GM12878 (cell line): ENCODE data around the gene FREM2. TPM values are rescaled to one million over a fixed set of nuclear protein-coding genes. Genes with fewer than 3 reads are reported as not detected.

Source experiments
- ATAC-seq: fragments of 200-7000 bp; cut with Tn5 transposase; 3 replicates; pipeline ENCODE4 v1.9.1; 2020; ENCODE audit warnings: mild to moderate bottlenecking, moderate library complexity
- BruUV-seq: library from RNA; stranded (reverse); fragments of 400-500 nt; replicated peaks from 2 replicates; lab custom pipeline; 2021; lab: Mats Ljungman, UMichigan
- CTCF ChIA-PET: fragments of 300-600 bp; sonication (Branson Sonifier 250); formaldehyde crosslinking; extraction: SDS; loops from one replicate; lab custom pipeline; 2021; ENCODE audit warnings: inconsistent platforms; lab: Yijun Ruan, JAX
- POLR2A ChIA-PET: fragments of 350-600 bp; formaldehyde crosslinking; extraction: SDS; loops from one replicate; lab custom pipeline; 2021; ENCODE audit warnings: inconsistent platforms; lab: Charles Lee
- RAD21 ChIA-PET: fragments of 300-600 bp; sonication (Branson Sonifier 250); formaldehyde crosslinking; loops from one replicate; lab custom pipeline; 2023; ENCODE audit warnings: antibody characterized with exemption; ENCODE audit not compliant: unreplicated experiment; lab: Charles Lee
- SMC1A ChIA-PET: fragments of 300-600 bp; sonication (Branson Sonifier 250); formaldehyde crosslinking; loops from one replicate; lab custom pipeline; 2023; ENCODE audit not compliant: unreplicated experiment, uncharacterized antibody; lab: Charles Lee
- DNase-seq: peaks from one replicate; pipeline ENCODE4 v3.0.0-alpha.2; 2011; ENCODE audit warnings: low read depth, low spot score
- FAIRE-seq: peaks from 3 replicates; lab custom pipeline; 2011; peaks lifted over from hg19 to GRCh38; lab: Jason Lieb, UNC
- H2AFZ ChIP-seq: 2 replicates; pipeline ENCODE4 v1.6.0; 2011; ENCODE audit warnings: low read depth, low read length, control low read depth; ENCODE audit not compliant: control insufficient read depth
- H3K27ac ChIP-seq: 2 replicates; pipeline ENCODE4 v1.5.1; 2011; ENCODE audit warnings: control low read depth; ENCODE audit not compliant: control insufficient read depth, insufficient read depth
- H3K27me3 ChIP-seq, 2 experiments: replicated peaks in 1 of 2; 2 replicates each; pipeline versions ENCODE4 v1.6.0 to v1.6.1; 2011; ENCODE audit warnings: low read length in 1 of 2; ENCODE audit not compliant: control insufficient read depth in 2 of 2, insufficient read depth in 2 of 2
- H3K36me3 ChIP-seq, 2 experiments: 2 replicates each; pipeline ENCODE4 v1.5.1; 2011; ENCODE audit warnings: low read length in 1 of 2; ENCODE audit not compliant: control insufficient read depth in 2 of 2, insufficient read depth in 2 of 2
- H3K4me1 ChIP-seq: 2 replicates; pipeline ENCODE4 v1.6.1; 2011; ENCODE audit warnings: mild to moderate bottlenecking, low read length, moderate library complexity, mixed read lengths; ENCODE audit not compliant: control insufficient read depth, insufficient read depth
- H3K4me2 ChIP-seq: 2 replicates; pipeline ENCODE4 v1.6.0; 2011; ENCODE audit warnings: control low read depth; ENCODE audit not compliant: control insufficient read depth, insufficient read depth
- H3K4me3 ChIP-seq: fragments of 200-600 bp; sonication (generic); 2 replicates; pipeline ENCODE4 v1.5.1; 2016
- H3K79me2 ChIP-seq: 2 replicates; pipeline ENCODE4 v1.6.0; 2011; ENCODE audit warnings: low read length; ENCODE audit not compliant: control insufficient read depth, insufficient read depth
- H3K9ac ChIP-seq: 2 replicates; pipeline ENCODE4 v1.8.0; 2011; ENCODE audit warnings: low read length, control low read depth, mixed read lengths; ENCODE audit not compliant: control insufficient read depth, insufficient read depth
- H3K9me3 ChIP-seq: replicated peaks from 3 replicates; pipeline ENCODE4 v1.5.1; 2011; ENCODE audit warnings: mild to moderate bottlenecking, low read length; ENCODE audit not compliant: control insufficient read depth, insufficient read depth
- H4K20me1 ChIP-seq: 2 replicates; pipeline ENCODE4 v1.6.0; 2011; ENCODE audit not compliant: control insufficient read depth, insufficient read depth
- BRCA1 ChIP-seq: IDR thresholded peaks from 2 replicates; pipeline ENCODE4 v1.6.1; 2011; ENCODE audit warnings: low read depth, low read length, improper control_type of control experiment
- EED ChIP-seq: sonication (generic); IDR thresholded peaks from 2 replicates; pipeline ENCODE4 v1.6.1; 2016; ENCODE audit warnings: antibody characterized with exemption, low read depth
- GATAD2B ChIP-seq: fragments of 450-650 bp; conservative IDR thresholded peaks from 2 replicates; pipeline ENCODE4 v1.6.1; 2017; ENCODE audit warnings: low read depth, mild to moderate bottlenecking, moderate library complexity
- HDAC6 ChIP-seq: fragments of 200-600 bp; sonication (generic); IDR thresholded peaks from one replicate; pipeline ENCODE4 v1.8.0; 2017; ENCODE audit warnings: antibody characterized with exemption; ENCODE audit not compliant: unreplicated experiment
- JUNB ChIP-seq: IDR thresholded peaks from 2 replicates; pipeline ENCODE4 v1.6.1; 2016; ENCODE audit warnings: antibody characterized with exemption, mild to moderate bottlenecking
- KDM1A ChIP-seq: fragments of 200-600 bp; sonication (generic); IDR thresholded peaks from 2 replicates; pipeline ENCODE4 v1.6.1; 2016; ENCODE audit warnings: borderline replicate concordance
- SIN3A ChIP-seq: IDR thresholded peaks from 2 replicates; pipeline ENCODE4 v1.6.1; 2012; ENCODE audit warnings: low read depth, low read length, improper control_type of control experiment
- WRNIP1 ChIP-seq: IDR thresholded peaks from 2 replicates; pipeline ENCODE4 v1.6.1; 2011; ENCODE audit warnings: low read depth, low read length, improper control_type of control experiment, borderline replicate concordance
- ZSCAN29 ChIP-seq: fragments of 450-650 bp; IDR thresholded peaks from 2 replicates; pipeline ENCODE4 v1.6.1; 2017; ENCODE audit warnings: mild to moderate bottlenecking, moderate library complexity
- WGBS: methylation state at CpG from one replicate; pipeline ENCODE4 v1.1.6; 2016; ENCODE audit warnings: low lambda C conversion rate; ENCODE audit not compliant: insufficient replicate concordance, insufficient coverage; ENCODE audit errors: missing lambda C conversion rate; 5-methylcytosine and 5-hydroxymethylcytosine counted together
- in situ Hi-C: fragments of 300-500 bp; cut with MboI; formaldehyde crosslinking; loops from 9 replicates; pipeline ENCODE4 v1.14.3; 2018; ENCODE audit warnings: mixed read lengths
- intact Hi-C: fragments of 100-400 bp; cut with micrococcal nuclease; formaldehyde crosslinking; loops from one replicate; pipeline ENCODE4 v1.14.2; 2022; ENCODE audit not compliant: unreplicated experiment
- polyA plus RNA-seq, 11 experiments: library from polyadenylated mRNA; depleted of rRNA in 4 of 11; unstranded in 6 of 11; stranded (reverse) in 5 of 11; fragments of >200 nt; fragmentation: Nextera tagmentation in 4 of 11; fragmentation: Illumina TruSeq in 1 of 11; extraction: Ambion mirVana in 4 of 11; extraction: Trizol in 1 of 11; gene quantifications; 1 replicate in 1 of 11; 2 replicates in 10 of 11; pipeline versions ENCODE4 v1.2.1 to v1.2.3, GENCODE V29; 2011 to 2016; ENCODE audit warnings: inconsistent platforms in 2 of 11, missing spikeins in 2 of 11, low read depth in 1 of 11
- total RNA-seq, 4 experiments: library from RNA; depleted of rRNA in 3 of 4; stranded (reverse); fragments of >200 nt in 3 of 4; fragmentation: Illumina TruSeq in 1 of 4; extraction: Trizol in 1 of 4; gene quantifications; 2 replicates each; pipeline versions ENCODE4 v1.2.1 to v1.2.3, GENCODE V29; 2013 to 2021
- TF ChIP-seq, protein P1 (sequence below): fragments of 450-650 bp; IDR thresholded peaks from 2 replicates; pipeline ENCODE4 v1.6.1; 2016; ENCODE audit warnings: mild to moderate bottlenecking, moderate library complexity, borderline replicate concordance

Gene FREM2
- total and polyA plus RNA-seq, 10 of the 15 experiments (the other 5 are each of a cell fraction or from before 2014, with no cell fraction given), result 0.02 to 0.12 (median 0.05) TPM; not detected in 2

DNA sequence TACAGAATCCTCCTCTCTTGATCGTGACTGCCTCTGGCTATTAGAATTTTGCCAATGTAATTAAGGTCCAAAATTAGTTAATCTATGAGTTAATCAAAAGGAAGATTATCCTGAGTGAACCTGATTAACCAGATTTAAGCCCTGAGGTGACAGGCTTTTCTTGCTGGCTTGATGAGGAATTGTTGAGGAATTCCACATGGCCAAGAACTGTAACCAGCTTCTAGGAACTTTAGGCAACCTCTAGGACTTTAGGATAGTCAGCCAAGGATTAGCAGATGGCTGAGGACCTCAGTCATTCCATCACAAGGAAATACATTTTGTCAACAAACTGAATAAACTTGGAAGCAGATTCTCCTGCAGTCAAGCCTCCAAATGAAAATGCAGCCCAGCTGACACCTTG lies 219.0 kb downstream of the FREM2 start:
- Histone ChIP-seq H4K20me1 (no peaks in the 10 kb centered on the region), H3K4me3 (no peak overlapping the region), H3K36me3 (no peaks in the 10 kb centered on the region), H2AFZ (no peak overlapping the region), H3K4me2 (no peak overlapping the region), H3K4me1 (no peaks in the 10 kb centered on the region), H3K27ac (no peak overlapping the region), H3K9ac (no peak overlapping the region), H3K79me2 (no peaks in the 10 kb centered on the region), H3K27me3 (no peaks in the 10 kb centered on the region), H3K9me3 (no peaks in the 10 kb centered on the region)
- intact Hi-C loops, result no loop called here
- 17% methylated on average over 1 of the region's 1 CpG for WGBS
- TF ChIP-seq ZSCAN29 (no peak), EED (no peak), SIN3A (no peak), BRCA1 (no peak), WRNIP1 (no peak), HDAC6 (no peak), JUNB (no peak), KDM1A (no peak), GATAD2B (no peak)
- TF ChIP-seq, protein P1, sequence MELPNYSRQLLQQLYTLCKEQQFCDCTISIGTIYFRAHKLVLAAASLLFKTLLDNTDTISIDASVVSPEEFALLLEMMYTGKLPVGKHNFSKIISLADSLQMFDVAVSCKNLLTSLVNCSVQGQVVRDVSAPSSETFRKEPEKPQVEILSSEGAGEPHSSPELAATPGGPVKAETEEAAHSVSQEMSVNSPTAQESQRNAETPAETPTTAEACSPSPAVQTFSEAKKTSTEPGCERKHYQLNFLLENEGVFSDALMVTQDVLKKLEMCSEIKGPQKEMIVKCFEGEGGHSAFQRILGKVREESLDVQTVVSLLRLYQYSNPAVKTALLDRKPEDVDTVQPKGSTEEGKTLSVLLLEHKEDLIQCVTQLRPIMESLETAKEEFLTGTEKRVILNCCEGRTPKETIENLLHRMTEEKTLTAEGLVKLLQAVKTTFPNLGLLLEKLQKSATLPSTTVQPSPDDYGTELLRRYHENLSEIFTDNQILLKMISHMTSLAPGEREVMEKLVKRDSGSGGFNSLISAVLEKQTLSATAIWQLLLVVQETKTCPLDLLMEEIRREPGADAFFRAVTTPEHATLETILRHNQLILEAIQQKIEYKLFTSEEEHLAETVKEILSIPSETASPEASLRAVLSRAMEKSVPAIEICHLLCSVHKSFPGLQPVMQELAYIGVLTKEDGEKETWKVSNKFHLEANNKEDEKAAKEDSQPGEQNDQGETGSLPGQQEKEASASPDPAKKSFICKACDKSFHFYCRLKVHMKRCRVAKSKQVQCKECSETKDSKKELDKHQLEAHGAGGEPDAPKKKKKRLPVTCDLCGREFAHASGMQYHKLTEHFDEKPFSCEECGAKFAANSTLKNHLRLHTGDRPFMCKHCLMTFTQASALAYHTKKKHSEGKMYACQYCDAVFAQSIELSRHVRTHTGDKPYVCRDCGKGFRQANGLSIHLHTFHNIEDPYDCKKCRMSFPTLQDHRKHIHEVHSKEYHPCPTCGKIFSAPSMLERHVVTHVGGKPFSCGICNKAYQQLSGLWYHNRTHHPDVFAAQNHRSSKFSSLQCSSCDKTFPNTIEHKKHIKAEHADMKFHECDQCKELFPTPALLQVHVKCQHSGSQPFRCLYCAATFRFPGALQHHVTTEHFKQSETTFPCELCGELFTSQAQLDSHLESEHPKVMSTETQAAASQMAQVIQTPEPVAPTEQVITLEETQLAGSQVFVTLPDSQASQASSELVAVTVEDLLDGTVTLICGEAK, result no peak
- FAIRE-seq (no peak), ATAC-seq (no peak), DNase-seq (no peak)
- no TSS peak for BruUV-seq
- RAD21 ChIA-PET, result interaction anchor here (1.6 kb wide), 1 partner anchor 32 kb away, joined by 3 read pairs; no protein-coding TSS in a partner anchor
- CTCF ChIA-PET, result interaction anchor here (1.2 kb wide), 2 partner anchors 8 to 9 kb away, joined by 3 to 4 read pairs; no protein-coding TSS in a partner anchor
- in situ Hi-C loops, result no loop called here
- SMC1A ChIA-PET, result interaction anchor here (0.6 to 1.6 kb wide), 3 partner anchors 9 to 29 kb away, joined by 3 read pairs; no protein-coding TSS in a partner anchor
- POLR2A ChIA-PET, result no interaction called here
